ENCODE results near the gene GRIK4. TPM values are rescaled to one million over a fixed set of nuclear protein-coding genes. Genes with fewer than 3 reads are reported as not detected.

The GRIK4 gene
- total RNA-seq, 1 experiment from 2014 or later, result 3.3 TPM

DNA sequence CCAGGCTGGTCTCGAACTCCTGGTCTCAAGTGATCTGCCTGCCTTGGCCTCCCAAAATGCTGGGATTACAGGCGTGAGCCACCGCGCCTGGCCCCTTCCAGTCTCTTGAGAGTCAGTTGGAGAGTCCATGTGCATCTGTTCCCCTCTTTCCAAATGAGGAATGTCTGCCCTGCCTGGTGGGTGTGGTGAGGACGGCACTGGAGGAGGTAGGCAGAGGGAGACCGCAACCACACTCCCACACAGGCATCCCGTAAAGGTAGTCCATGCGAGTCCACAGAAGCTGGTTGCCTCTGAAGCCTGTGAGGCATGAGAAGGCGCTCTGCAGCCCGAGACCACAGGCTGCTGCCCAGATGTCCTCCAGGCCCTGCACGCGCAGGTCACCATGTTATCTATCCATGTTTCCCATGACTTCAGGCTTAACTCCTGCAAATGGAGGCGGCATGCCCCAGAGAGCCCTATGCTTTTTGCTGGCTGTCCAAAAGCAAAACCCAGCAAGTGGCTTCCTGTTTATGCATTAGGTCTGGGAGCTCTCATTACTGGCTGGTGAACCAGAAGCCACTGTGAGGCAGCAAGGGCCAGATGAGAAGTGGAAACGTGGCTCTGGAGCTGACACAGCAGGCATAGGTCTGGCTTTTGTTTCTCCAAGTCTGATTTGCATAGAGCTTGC lies 43.4 kb downstream of the GRIK4 start:
- DNase-seq (ENCODE audit: low spot score) (peak; percentile 30), ATAC-seq (peak; percentile 74)
- POLR2A ChIA-PET, result interaction anchor here (1.0 to 1.2 kb wide), 3 partner anchors 9 to 130 kb away, joined by 3 to 5 read pairs (median 3); no protein-coding TSS in a partner anchor
- Mint-ChIP-seq H3K9me3 (no peaks in the 10 kb centered on the region), H3K27me3 (ENCODE audit: low read depth) (peaks cover 8% of the 10 kb centered on the region), H3K36me3 (no peaks in the 10 kb centered on the region), H3K27ac (peak overlapping the region; percentile 94), H3K4me3 (peak overlapping the region; percentile 36; the same call in 1 of the 2 replicates), H3K4me1 (peaks cover 56% of the 10 kb centered on the region)
- CTCF ChIA-PET, result interaction anchor here (0.7 to 2.7 kb wide), 8 partner anchors 10 to 130 kb away, joined by 3 to 11 read pairs (median 6); partner anchors contain the start of gene GRIK4
- TF ChIP-seq ZNF232 (CRISPR knock-in tag; IDR thresholded peaks at IDR 0.05) (no peak), TEAD1 (CRISPR knock-in tag; IDR thresholded peaks at IDR 0.05) (peak; percentile 8; the same call in 1 of the 2 replicates)
- TF ChIP-seq, protein P1, sequence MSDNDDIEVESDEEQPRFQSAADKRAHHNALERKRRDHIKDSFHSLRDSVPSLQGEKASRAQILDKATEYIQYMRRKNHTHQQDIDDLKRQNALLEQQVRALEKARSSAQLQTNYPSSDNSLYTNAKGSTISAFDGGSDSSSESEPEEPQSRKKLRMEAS (CRISPR knock-in tag; IDR thresholded peaks at IDR 0.05), result no peak
- TF ChIP-seq, protein P2, sequence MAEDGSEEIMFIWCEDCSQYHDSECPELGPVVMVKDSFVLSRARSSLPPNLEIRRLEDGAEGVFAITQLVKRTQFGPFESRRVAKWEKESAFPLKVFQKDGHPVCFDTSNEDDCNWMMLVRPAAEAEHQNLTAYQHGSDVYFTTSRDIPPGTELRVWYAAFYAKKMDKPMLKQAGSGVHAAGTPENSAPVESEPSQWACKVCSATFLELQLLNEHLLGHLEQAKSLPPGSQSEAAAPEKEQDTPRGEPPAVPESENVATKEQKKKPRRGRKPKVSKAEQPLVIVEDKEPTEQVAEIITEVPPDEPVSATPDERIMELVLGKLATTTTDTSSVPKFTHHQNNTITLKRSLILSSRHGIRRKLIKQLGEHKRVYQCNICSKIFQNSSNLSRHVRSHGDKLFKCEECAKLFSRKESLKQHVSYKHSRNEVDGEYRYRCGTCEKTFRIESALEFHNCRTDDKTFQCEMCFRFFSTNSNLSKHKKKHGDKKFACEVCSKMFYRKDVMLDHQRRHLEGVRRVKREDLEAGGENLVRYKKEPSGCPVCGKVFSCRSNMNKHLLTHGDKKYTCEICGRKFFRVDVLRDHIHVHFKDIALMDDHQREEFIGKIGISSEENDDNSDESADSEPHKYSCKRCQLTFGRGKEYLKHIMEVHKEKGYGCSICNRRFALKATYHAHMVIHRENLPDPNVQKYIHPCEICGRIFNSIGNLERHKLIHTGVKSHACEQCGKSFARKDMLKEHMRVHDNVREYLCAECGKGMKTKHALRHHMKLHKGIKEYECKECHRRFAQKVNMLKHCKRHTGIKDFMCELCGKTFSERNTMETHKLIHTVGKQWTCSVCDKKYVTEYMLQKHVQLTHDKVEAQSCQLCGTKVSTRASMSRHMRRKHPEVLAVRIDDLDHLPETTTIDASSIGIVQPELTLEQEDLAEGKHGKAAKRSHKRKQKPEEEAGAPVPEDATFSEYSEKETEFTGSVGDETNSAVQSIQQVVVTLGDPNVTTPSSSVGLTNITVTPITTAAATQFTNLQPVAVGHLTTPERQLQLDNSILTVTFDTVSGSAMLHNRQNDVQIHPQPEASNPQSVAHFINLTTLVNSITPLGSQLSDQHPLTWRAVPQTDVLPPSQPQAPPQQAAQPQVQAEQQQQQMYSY (CRISPR knock-in tag; IDR thresholded peaks at IDR 0.05), result no peak

DNA sequence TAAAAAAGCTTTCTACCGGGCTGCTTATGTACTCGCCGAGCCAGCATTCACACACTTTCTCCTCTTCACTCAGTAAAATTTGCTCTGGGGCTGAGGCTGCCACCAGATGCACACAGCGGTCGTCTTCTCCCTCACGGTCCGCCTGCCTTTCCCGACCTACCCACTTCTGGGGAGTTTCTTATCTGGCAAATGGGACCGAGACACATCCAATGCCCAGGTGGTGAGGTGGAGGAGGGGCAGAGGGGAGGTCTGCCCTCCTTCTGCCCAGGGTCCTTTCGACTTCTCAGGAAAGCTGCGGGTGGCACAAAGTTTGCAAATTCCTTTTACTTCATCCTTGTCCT lies 43.9 kb downstream of the GRIK4 start:
- H3K4me1 Mint-ChIP-seq, result peaks cover 52% of the 10 kb centered on the region
- no peaks in the 10 kb centered on the region for H3K36me3 Mint-ChIP-seq
- no peak for DNase-seq (ENCODE audit: low spot score)
- TF ChIP-seq, protein P3, sequence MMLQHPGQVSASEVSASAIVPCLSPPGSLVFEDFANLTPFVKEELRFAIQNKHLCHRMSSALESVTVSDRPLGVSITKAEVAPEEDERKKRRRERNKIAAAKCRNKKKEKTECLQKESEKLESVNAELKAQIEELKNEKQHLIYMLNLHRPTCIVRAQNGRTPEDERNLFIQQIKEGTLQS (CRISPR knock-in tag; conservative IDR thresholded peaks at IDR 0.05), result no peak
- TF ChIP-seq TEAD1 (CRISPR knock-in tag; IDR thresholded peaks at IDR 0.05), result 0 out of 2 replicates have a peak, but pooled peaks have one; percentile 6
- TF ChIP-seq TP53 (CRISPR knock-in tag; IDR thresholded peaks at IDR 0.05), result 0 out of 2 replicates have a peak, but pooled peaks have one; percentile 19
- TF ChIP-seq, protein P1 (CRISPR knock-in tag; IDR thresholded peaks at IDR 0.05), result peak; percentile 9; the same call in 1 of the 2 replicates
- peak overlapping the region; percentile 94 for H3K27ac Mint-ChIP-seq
- H3K4me3 Mint-ChIP-seq, result peak overlapping the region; percentile 36; the same call in 1 of the 2 replicates
- peak; percentile 18 for ATAC-seq
- ChIA-PET POLR2A (interaction anchor here (1.0 to 1.2 kb wide), 2 partner anchors 8 to 130 kb away, joined by 3 to 5 read pairs; no protein-coding TSS in a partner anchor), CTCF (interaction anchor here (1.3 to 2.7 kb wide), 6 partner anchors 9 to 130 kb away, joined by 4 to 11 read pairs (median 7); partner anchors contain the start of gene GRIK4)
- H3K9me3 Mint-ChIP-seq, result no peaks in the 10 kb centered on the region
- H3K27me3 Mint-ChIP-seq (ENCODE audit: low read depth), result peaks cover 8% of the 10 kb centered on the region

DNA sequence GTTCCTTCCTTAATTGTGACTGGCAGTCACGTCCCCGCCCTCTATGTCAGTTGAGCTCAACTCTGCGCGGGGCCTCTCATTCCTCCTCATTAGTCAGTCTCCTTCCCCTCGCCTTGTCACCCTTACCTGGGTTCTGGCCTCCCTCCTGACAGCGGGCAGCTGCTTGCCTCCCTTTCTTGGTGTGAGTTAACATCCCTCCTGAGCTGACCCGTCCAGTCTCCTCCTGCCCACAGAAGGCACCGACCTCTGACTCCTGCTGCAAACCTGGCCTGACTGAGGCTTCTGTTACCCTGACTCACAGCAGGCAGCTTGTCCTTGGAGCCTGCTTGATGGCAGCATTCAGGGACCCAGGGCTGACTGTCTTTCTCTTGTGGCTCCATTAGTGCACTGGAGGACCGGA lies 45.2 kb downstream of the GRIK4 start:
- Mint-ChIP-seq H3K27ac (no peak overlapping the region), H3K4me3 (no peak overlapping the region), H3K27me3 (ENCODE audit: low read depth) (peaks cover 10% of the 10 kb centered on the region), H3K36me3 (no peaks in the 10 kb centered on the region), H3K4me1 (peaks cover 50% of the 10 kb centered on the region), H3K9me3 (no peaks in the 10 kb centered on the region)
- ChIA-PET POLR2A (no interaction called here), CTCF (interaction anchor here (0.9 to 1.4 kb wide), 2 partner anchors 43 to 45 kb away, joined by 3 to 5 read pairs; partner anchors contain the start of gene GRIK4)
- ATAC-seq, result no peak
- DNase-seq (ENCODE audit: low spot score), result no peak
- no peak for TF ChIP-seq OVOL2 (CRISPR knock-in tag; IDR thresholded peaks at IDR 0.05; ENCODE audit: borderline replicate concordance)
- TF ChIP-seq, protein P4, sequence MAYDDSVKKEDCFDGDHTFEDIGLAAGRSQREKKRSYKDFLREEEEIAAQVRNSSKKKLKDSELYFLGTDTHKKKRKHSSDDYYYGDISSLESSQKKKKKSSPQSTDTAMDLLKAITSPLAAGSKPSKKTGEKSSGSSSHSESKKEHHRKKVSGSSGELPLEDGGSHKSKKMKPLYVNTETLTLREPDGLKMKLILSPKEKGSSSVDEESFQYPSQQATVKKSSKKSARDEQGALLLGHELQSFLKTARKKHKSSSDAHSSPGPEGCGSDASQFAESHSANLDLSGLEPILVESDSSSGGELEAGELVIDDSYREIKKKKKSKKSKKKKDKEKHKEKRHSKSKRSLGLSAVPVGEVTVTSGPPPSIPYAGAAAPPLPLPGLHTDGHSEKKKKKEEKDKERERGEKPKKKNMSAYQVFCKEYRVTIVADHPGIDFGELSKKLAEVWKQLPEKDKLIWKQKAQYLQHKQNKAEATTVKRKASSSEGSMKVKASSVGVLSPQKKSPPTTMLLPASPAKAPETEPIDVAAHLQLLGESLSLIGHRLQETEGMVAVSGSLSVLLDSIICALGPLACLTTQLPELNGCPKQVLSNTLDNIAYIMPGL (CRISPR knock-in tag; IDR thresholded peaks at IDR 0.05), result no peak
- TF ChIP-seq, protein P5, sequence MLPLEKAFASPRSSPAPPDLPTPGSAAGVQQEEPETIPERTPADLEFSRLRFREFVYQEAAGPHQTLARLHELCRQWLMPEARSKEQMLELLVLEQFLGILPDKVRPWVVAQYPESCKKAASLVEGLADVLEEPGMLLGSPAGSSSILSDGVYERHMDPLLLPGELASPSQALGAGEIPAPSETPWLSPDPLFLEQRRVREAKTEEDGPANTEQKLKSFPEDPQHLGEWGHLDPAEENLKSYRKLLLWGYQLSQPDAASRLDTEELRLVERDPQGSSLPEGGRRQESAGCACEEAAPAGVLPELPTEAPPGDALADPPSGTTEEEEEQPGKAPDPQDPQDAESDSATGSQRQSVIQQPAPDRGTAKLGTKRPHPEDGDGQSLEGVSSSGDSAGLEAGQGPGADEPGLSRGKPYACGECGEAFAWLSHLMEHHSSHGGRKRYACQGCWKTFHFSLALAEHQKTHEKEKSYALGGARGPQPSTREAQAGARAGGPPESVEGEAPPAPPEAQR (CRISPR knock-in tag; IDR thresholded peaks at IDR 0.05), result no peak
- no peak for TF ChIP-seq SP1 (CRISPR knock-in tag; conservative IDR thresholded peaks at IDR 0.05)
- no peak for TF ChIP-seq CBFB (CRISPR knock-in tag; IDR thresholded peaks at IDR 0.05; ENCODE audit: low read depth)
- TF ChIP-seq, protein P6, sequence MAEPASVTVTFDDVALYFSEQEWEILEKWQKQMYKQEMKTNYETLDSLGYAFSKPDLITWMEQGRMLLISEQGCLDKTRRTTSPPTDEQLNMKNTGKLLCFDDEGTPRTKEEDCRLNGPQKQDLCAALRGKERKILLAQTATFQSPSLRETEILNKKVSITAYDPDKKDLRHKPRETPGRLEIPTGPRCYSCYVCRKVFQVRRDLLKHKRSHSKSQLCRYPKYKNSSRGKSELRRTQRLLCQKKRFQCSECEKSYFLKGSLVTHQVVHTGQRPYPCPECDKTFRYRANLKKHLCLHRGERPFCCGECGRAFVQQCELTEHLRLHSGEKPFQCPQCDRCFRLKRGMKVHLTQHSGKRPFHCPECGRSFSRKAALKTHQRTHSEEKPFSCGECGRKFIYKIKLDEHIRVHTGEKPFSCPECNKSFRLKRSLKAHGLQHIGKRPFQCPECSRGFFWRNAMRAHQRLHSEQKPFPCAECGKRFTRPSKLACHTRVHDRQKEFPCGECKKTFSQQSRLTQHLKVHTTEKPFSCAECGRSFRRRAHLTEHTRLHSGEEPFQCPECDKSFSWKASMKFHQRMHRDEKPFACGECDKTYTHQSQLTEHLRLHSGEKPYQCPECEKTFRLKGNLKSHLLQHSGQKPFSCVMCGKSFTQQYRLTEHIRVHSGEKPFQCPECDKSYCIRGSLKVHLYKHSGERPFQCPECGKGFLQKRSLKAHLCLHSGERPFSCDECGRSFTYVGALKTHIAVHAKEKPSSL (CRISPR knock-in tag; conservative IDR thresholded peaks at IDR 0.05), result no peak
- TF ChIP-seq MYBL2 (CRISPR knock-in tag; IDR thresholded peaks at IDR 0.05), result no peak
- TF ChIP-seq, protein P7, sequence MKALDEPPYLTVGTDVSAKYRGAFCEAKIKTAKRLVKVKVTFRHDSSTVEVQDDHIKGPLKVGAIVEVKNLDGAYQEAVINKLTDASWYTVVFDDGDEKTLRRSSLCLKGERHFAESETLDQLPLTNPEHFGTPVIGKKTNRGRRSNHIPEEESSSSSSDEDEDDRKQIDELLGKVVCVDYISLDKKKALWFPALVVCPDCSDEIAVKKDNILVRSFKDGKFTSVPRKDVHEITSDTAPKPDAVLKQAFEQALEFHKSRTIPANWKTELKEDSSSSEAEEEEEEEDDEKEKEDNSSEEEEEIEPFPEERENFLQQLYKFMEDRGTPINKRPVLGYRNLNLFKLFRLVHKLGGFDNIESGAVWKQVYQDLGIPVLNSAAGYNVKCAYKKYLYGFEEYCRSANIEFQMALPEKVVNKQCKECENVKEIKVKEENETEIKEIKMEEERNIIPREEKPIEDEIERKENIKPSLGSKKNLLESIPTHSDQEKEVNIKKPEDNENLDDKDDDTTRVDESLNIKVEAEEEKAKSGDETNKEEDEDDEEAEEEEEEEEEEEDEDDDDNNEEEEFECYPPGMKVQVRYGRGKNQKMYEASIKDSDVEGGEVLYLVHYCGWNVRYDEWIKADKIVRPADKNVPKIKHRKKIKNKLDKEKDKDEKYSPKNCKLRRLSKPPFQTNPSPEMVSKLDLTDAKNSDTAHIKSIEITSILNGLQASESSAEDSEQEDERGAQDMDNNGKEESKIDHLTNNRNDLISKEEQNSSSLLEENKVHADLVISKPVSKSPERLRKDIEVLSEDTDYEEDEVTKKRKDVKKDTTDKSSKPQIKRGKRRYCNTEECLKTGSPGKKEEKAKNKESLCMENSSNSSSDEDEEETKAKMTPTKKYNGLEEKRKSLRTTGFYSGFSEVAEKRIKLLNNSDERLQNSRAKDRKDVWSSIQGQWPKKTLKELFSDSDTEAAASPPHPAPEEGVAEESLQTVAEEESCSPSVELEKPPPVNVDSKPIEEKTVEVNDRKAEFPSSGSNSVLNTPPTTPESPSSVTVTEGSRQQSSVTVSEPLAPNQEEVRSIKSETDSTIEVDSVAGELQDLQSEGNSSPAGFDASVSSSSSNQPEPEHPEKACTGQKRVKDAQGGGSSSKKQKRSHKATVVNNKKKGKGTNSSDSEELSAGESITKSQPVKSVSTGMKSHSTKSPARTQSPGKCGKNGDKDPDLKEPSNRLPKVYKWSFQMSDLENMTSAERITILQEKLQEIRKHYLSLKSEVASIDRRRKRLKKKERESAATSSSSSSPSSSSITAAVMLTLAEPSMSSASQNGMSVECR (CRISPR knock-in tag; IDR thresholded peaks at IDR 0.05; ENCODE audit: borderline replicate concordance), result no peak

Measured in WTC11 (cell line).